GM18511 (cell line): Measurements from ENCODE around the gene SIL1.
"Not testable (repeated sequence)": the region's sequence is repeated elsewhere in the genome, so short reads cannot be mapped to it uniquely, and the experiment has no call there.

ENCODE experiments used
- ATAC-seq: cut with Tn5 transposase; IDR thresholded peaks from one replicate; pipeline ENCODE4 v1.9.1; 2021; ENCODE audit warnings: mild to moderate bottlenecking, moderate library complexity; ENCODE audit not compliant: unreplicated experiment

SIL1 gene

DNA sequence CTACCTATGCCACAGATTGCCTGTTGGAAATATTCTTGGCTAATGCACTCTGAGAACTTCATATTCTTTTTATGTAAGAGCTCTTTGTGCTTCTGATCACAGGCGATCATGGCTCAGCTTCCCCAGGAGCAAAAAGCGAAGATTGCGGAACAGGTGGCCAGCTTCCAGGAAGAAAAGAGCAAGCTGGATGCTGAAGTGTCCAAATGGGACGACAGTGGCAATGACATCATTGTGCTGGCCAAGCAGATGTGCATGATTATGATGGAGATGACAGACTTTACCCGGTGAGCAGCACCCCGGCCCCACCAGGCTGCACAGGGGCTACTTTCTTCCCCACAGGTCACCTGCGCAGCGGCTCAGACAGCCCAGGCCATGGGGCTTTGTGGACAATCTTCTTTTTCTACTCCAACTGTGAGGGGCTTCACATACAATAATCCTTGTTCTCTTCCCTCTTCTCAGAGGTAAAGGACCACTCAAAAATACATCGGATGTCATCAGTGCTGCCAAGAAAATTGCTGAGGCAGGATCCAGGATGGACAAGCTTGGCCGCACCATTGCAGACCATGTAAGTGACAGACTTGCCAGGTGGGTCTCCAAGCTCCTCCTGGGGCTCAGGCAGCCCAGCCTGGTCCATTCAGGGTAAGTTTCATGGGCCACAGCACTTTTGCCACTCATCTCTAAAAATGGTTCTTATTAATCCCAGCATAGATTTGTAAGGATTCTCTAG is 267.6 kb downstream of the SIL1 start:
- ATAC-seq = no peak

DNA sequence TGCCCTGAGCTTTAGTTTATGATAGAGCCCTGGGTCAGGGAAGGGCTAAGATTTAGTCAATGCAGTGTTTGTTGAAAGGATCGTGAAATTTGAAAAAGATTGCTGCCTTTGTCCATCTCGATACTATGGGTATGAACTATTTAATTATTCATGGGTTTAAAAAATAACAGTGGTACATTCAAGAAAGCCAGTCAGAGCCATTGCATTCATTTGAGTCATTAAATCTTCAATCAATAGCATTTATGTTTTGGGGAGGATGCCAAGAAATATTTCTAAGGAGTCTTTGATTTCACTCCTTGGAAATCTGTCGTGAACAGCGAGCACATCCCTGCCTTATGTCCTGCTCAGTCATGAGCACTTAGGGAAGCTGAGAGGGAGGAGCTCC is 268.6 kb downstream of the SIL1 start:
- no peak for ATAC-seq

DNA sequence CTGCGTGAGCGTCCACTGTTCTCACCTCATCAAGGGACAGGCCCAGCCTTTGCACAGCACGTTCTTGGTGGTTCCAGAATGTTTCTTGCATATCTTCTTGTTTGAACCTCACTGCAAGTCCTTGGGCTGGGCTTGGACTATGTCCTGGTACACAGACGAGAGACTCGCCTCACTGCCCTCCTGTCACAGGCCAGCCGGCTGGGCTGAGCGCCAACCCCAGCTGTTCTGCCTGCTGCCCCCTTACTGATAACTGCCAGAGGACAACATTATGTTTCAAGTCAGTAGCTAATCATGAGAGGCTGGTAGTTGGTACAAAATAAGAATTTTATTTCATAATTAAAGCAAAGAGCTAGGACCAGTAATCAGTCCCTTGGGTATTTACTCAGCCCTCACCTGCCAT is 270.2 kb downstream of the SIL1 start:
- no peak for ATAC-seq

DNA sequence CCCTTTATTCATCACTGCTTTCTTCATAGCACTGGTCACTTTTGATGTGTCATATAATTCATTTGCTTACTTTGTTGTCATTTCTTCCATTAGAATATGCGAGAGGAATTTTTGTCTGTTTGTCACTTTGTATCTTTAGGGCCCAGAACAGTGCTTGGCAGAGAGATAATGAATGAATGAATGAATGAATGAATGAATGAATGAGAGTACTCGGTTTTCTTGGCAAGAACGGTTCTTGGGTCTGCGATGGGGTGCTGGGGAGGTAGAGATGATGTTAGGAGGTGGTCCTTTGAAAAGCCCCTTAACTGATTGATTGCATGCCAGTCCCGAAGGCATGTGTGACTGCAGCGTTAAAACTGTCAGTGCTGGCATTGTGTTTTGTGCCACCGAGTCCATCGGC is 270.6 kb downstream of the SIL1 start:
- no peak for ATAC-seq

DNA sequence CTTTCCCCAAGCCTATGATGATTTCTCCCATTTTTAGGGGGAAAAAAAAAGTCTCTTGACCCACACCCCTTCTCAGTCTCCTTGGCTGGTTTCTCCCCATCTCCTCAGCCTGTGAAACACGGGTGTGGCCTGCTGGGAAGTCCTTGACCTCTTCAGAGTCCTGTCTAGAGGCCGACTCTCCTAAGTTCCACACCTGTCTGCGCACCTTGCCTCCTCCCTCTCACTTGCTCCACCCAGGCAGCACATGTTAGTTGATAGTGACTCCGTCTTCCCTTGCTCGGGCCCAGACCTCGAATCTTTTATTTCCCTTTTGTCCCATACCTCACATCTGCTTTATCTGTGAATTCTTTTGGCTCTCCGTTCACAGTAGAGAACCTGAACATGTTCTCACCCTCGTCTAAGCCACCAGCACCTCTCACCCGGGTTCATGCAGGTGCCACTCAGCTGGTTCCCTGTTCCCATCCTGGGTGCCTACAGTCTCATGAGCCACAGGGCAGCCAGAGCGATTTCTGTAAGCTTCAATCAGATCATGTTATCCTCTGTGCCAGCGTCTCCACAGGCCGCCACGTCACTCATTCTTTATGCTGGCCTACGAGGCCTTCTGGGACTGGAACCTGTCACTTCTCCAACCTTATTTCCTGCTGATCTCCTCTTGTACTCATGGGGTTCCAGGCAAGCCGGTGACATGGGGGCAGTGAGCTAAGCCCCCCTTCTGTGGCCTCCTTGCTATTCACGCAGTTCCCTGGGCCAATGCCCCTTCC is 271.3 kb downstream of the SIL1 start:
- ATAC-seq = no peak

DNA sequence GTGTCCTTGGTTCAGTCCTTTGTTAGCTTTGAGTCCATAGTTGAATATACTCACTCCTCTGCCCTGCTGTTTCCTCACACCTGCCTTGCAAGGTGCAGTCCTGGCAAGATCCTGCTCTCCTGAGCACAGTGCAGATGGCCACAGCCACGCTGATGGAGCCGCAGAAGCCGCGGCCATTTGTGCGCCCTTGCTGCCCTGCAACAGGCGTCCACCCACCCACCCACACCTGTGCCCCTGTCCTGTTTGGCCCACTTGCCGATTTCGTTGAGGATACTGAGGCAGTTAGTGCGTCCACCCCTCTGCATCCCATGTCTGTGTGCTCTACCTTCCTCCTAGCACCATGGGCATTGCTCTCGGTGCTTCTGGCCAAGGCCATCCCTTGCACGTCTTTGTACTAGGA is 271.9 kb downstream of the SIL1 start:
- ATAC-seq = no peak

DNA sequence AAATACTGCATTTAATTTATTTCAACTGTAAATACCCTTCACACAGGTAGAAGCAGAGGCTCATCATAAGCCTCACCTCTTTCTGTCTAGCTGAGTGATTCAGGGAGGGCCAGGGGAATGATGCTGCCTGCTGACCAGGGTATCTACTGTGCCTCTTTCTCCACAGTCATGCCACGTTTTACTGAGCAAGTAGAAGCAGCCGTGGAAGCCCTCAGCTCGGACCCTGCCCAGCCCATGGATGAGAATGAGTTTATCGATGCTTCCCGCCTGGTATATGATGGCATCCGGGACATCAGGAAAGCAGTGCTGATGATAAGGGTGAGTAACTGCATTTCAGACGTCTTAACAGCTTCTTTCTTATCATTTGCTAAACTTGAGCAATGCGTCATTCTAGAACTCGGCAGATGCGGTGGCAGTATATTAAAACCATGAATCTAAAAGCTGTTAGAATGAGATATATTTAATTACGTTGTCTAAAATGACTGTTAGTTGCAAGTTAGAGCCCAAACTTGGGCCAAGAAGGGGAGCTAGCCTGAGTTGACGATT is 273.0 kb downstream of the SIL1 start:
- ATAC-seq = no peak

DNA sequence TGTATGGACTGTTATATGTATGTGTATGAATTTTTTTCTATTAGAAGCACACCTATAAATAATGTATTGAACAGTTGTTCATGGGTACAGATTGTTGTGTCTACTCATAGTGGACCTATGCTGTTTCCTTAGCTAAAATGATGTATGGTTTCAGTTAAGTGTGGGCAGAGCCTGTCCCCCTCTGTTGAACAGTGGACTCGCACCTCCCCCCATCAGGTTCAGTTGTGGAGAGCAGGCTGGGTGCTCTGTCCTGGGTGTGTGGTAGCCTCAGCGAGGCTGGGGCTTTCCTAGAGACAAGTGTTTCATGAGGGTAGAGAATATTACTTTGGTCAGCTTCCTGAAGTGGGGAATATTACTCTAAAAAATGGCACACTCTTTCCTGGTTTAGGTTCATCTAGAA is 275.7 kb downstream of the SIL1 start:
- ATAC-seq = no peak

DNA sequence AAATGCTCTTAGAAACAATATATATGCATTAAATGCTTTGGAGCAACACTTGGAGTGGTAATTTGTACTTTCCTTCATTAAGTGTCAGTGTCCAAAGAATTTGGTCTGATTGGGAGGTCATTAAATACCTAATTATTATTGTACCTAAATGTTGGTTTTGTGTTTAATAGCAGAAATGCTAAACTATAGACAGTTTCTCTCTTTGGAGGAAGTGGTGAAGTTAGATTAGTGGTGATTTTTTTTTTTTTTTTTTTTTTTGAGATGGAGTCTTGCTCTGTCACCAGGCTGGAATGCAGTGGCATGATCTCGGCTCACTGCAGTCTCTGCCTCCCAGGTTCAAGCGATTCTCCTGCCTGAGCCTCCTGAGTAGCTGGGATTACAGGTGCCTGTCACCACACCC is 276.8 kb downstream of the SIL1 start:
- not testable (repeated sequence) for ATAC-seq

DNA sequence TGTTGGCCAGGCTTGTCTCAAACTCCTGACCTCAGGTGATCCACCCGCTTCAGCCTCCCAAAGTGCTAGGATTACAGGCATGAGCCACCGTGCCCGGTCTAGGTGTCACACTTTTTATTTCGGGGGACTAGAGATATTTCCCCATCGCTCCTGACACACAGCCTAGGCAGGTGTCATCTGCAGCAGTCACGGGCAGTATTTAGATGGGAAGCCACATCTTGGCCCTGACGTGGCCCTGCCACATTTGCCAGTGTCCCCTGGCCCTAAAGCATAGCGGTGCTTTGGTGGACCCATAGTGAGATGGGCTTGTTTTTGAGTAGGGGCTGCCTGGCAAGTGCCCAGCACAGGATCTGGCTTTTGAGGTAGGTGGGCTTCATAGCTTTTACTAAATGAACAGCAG is 278.0 kb downstream of the SIL1 start:
- no peak for ATAC-seq

DNA sequence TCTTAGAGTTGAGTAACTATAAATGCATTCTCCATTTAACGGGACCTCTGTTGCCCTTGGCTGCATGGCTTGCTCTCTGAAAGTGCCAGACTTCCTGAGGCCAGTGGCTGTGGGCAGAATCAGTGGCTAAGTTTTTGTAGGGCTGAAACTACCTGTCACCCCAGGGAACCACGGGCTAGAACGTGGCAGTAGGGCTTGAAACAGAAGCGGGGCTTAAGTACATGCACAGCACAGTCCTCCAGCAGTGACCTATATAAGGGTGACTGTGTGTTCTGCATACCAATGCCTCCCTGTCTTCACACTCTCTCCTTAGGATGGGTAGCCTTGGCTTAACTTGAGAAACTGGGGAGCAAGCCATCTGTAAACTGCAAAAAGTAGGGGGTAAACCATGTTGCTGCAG is 279.5 kb downstream of the SIL1 start:
- no peak for ATAC-seq

DNA sequence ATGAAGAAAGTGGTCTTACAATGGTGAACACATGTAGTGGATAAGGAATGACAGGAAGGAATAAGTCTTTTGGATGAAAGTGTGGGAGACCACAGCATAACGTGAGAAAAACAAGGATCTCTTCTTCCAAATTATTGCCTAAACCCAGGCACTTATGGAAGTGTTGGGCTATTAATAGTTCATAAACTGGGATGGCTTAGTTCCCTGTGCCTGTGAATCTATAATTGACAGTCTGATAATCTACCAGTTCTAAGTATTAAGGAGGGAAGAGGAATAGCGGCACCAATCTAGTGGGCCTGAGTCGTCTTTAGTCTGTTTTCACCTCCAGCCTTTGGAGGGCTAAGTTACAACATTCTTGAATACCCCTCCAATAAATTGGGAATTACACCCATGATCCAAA is 283.8 kb downstream of the SIL1 start:
- no peak for ATAC-seq

DNA sequence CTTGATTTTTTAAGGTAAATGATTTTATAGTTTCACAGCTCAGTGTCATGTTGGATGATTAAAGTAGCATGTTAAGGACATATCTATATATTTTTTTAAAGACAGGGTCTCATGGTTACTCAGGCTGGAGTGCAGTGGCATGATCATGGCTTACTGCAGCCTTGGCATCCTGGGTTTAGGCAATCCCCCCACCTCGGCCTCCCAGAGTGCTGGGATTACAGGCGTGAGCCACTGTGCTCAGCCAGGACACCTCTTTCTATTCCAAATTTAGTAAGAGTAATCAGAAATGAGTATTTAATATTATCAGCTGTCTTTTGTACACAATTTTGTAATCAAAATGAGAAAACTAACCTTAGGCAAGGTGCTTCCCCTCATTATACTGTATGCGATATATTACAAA is 284.4 kb downstream of the SIL1 start:
- no peak for ATAC-seq

DNA sequence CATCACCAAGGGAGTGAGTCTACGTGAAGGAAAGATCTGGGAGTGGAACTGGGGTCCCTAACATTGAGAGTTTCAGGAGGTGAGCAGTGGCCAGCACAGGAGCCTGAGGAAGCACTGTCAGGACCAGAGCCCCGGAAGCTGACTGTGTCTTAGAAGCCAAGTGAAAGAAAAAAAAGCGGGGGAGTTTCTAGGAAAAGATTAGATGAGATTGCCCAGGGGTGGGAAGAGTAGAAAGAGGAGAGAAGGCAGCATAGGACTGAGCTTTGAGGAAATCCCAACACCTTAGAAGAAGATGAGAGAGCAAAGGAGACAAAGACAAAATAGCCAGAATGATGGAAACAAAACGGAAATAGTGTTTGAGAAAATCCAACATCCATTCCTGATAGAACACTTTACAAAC is 286.1 kb downstream of the SIL1 start:
- no peak for ATAC-seq

DNA sequence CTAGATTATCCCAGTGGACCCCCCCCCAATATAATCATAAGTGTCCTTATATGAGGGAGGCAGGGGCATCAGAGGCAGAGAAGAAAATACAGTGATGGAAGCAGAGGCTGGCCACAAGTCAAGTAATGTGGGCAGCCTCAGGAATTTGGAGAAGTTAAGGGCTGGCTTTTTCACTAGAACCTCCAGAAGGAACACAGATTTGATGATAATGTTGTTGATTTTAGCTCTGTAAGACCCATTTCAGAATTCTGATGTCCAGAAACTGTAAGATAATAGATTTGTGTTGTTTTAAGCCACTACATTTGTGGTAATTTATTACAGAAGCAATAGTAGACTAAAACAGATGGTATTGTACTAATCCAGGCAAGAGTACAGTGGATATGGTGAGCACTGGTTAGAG is 286.7 kb downstream of the SIL1 start:
- ATAC-seq = no peak

DNA sequence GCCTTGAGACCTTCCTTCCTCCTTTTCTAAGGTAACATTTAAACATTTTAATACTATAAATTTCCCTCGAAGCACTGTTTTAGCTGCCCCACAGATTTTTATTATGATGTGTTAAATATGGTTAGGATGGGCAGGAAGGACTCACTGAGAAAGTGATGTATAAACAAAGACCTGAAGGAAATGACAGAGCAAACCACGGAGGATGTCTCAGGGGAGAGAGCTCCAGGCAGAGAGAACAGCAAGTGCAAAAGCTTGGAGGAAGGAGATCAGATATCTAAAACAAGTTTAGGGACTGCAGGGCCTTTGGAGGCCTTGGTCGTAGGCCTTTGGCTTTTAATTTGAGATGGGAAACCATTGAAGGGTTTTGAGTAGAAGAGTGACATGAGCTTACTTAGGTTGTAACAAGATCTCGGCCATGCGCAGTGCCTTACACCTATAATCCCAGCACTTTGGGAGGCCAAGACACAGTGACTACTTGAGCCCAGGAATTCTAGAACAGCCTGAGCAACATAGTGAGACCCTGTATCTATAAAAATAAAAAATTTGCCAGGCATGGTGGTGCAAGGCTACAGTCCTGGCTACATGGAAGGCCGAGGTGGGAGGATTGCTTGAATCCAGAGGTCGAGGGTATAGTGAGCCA is 287.5 kb downstream of the SIL1 start:
- no peak for ATAC-seq

DNA sequence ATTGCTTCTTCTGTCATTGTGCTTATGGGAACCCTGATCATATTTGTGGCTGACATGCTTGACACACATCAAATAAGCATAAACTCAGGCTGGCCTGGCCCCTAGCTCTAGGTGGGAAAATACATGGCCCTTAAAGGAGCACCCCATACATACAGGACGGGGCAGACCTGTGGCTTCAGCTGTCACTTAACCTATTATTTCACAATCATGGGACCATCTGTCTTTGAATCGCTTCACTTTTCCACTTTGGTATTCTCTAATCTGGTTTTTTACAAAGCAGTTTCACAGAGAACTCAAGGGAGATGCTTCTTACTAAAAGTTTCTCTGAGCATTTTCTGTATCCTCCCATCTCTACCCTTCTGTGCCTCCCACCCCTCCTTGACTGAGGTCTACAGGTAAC is 288.4 kb downstream of the SIL1 start:
- ATAC-seq = no peak

DNA sequence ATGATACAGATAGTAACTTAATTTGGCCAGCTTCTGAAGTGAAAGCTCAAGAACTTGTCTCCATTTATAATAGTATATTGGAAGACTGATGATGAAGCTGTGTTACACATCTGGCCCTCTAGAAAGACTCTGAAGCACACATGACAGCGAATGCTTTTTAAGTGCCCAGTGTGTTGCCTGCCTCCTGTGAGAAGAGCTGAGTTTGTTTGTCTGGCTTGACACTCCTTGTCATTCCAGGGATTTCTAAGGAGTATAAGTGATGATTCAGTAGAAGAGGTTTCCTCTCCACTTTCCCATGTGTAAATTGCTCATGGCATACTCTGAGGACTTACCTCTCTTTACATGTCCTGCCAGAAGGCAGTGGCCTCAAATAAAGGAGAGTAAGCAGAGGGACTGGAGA is 292.6 kb downstream of the SIL1 start:
- ATAC-seq = no peak

DNA sequence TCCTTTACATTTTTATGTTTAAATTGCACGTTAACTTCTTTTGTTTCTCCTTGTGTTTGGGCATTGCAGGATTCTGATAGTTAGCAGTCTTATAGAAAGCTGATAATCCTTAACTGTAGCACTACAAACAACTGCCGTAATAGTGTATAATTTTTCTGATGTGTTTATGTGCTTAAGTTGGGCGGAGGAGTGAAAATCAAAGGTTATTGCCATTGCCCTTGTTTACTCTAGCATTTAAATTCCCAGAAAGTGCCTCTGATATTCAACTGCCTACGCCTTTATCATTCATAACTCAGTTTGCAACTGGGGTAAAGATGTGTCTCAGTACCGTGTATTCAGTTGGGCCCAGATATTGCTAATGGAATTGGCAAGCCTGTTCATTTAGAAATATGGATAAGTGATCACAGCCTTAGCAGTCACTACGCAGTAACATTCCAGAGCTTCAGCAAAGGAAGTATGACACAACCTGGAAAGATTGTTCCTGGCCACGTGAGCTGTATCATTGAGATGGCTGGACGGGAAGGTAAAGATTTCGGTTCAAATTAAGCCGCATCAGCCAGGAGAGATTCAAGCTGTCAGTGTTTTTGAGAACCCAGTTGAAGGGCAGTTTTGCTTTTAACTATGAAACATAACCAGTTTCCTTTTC is 294.9 kb downstream of the SIL1 start:
- no peak for ATAC-seq

DNA sequence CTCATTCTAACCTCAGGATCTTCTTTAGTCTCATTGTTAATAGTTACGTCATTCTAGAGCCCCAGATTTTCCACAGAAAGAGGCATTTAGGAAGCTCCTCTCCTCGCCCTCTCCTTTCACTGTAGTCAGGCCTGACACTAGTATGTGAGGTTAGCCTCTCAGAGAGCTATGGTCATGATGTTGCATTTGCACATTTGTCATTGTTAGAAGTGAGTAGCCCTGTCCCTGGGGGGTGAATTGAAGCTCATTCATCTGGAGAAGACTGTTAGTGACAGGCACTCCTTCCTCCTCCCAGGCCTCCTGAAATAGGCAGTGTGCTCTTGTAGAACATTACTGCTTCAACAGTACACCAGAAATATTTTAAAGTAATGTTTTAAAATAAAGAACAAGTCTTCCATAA is 296.5 kb downstream of the SIL1 start:
- ATAC-seq = no peak

DNA sequence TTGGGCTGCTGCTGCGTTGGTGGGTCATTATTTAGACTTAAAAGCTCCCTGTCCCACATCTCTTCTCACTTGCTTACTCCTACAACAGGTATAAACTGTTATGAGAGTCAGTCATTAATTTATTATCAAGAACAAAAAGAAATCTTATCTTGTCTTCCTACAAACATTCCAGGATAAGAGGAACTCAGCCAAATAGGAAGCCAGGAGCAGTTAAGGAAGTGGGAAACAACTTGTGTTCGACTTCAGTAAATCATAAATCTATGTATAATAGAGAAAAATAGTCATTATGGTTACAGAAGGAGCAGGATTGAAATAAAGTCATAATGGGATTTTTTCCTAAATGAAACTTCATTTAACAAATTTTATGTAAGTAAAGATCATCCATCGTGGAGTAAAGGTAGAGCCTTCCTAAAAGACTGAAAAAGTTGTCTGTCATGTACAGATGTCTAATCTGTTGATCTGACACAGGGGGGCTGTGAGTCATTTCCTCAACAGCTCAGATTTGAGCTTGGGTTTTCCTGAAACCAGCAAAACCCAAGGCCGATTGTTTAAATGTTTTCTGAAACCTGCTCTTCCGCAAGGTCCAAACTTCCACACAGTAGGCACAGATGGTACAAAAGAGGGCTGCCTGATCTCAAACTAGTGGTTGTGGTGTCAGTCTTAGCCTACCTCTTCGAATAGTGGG is 297.7 kb downstream of the SIL1 start:
- no peak for ATAC-seq
